Mesothelial cell of epicardium (in vitro differentiated cells): ENCODE data around the gene OSTN. TPM values are rescaled to one million over a fixed set of nuclear protein-coding genes. Genes with fewer than 3 reads are reported as not detected.

Source experiments
- DNase-seq, 2 experiments: peaks; one replicate each; pipeline ENCODE4 v3.0.0; 2021; ENCODE audit warnings: low spot score in 2 of 2; ENCODE audit not compliant: unreplicated experiment in 2 of 2
- H3K27ac Mint-ChIP-seq: 2 replicates; pipeline ENCODE4 v1.8.0; 2021; ENCODE audit warnings: mixed read lengths
- H3K27me3 Mint-ChIP-seq: 2 replicates; pipeline ENCODE4 v1.8.0; 2021; ENCODE audit warnings: low read depth, mixed read lengths
- H3K36me3 Mint-ChIP-seq: 2 replicates; pipeline ENCODE4 v1.8.0; 2021; ENCODE audit warnings: mixed read lengths
- H3K4me1 Mint-ChIP-seq: 2 replicates; pipeline ENCODE4 v1.8.0; 2021; ENCODE audit warnings: mixed read lengths
- H3K4me3 Mint-ChIP-seq: 2 replicates; pipeline ENCODE4 v1.8.0; 2021; ENCODE audit warnings: mild to moderate bottlenecking, moderate library complexity, mixed read lengths
- H3K9me3 Mint-ChIP-seq: 2 replicates; pipeline ENCODE4 v1.8.0; 2021; ENCODE audit warnings: mixed read lengths
- CTCF ChIP-seq: fragments of 200-600 bp; sonication (generic); IDR thresholded peaks from one replicate; pipeline ENCODE4 v1.5.0; 2021; ENCODE audit warnings: antibody characterized with exemption; ENCODE audit not compliant: unreplicated experiment
- total RNA-seq: library from RNA; stranded (reverse); gene quantifications from 3 replicates; pipeline ENCODE4 v1.2.1, GENCODE V29; 2021

The OSTN gene
- total RNA-seq, 1 donor from 2014 or later, result 1.0 TPM

GRCh38 chr3:191314109-191314728 lies 115.2 kb downstream of the OSTN start:
- H3K36me3 Mint-ChIP-seq, result no peaks in the 10 kb centered on the region
- H3K4me1 Mint-ChIP-seq, result no peaks in the 10 kb centered on the region
- H3K9me3 Mint-ChIP-seq, result peaks cover 7% of the 10 kb centered on the region
- no peak overlapping the region for H3K27ac Mint-ChIP-seq
- TF ChIP-seq CTCF, result no peak
- DNase-seq, result no peak
- H3K27me3 Mint-ChIP-seq, result no peaks in the 10 kb centered on the region
- H3K4me3 Mint-ChIP-seq, result no peak overlapping the region

Other genes starting within 250 kb of the OSTN start
- gene CCDC50, start 130.2 kb downstream of the OSTN start, total RNA-seq, result 53.1 to 63.2 TPM (median 58.2 TPM) in 3 replicates
- 0.60 to 1.1 TPM (median 0.90 TPM) in 3 replicates for gene UTS2B, start 131.3 kb downstream of the OSTN start, total RNA-seq